Dedifferentiated amniotic fluid mesenchymal stem cell (primary cell): ENCODE results near the gene IGLL5.
A peak's percentile ranks its signal among the peaks of the same experiment; 100 is the strongest.

ENCODE experiments used
- DNase-seq: peaks from one replicate; pipeline ENCODE4 v3.0.0-alpha.2; 2016; ENCODE audit errors: extremely low spot score

Gene IGLL5

GRCh38 chr22:22927196-22927887 lies 39.7 kb downstream of the IGLL5 start:
- DNase-seq = no peak

- no peak for DNase-seq
These were observed 40.5 kb downstream of the IGLL5 start for GRCh38 chr22:22927888-22928665.

GRCh38 chr22:22928666-22929380 lies 41.2 kb downstream of the IGLL5 start:
- peak; percentile 15 for DNase-seq

GRCh38 chr22:22929381-22930221 lies 42.0 kb downstream of the IGLL5 start:
- DNase-seq = no peak

- no peak for DNase-seq
These were observed 42.5 kb downstream of the IGLL5 start for GRCh38 chr22:22930222-22930497.

GRCh38 chr22:22930571-22931556 lies 43.2 kb downstream of the IGLL5 start:
- DNase-seq = no peak

GRCh38 chr22:22931557-22932270 lies 44.1 kb downstream of the IGLL5 start:
- no peak for DNase-seq

- no peak for DNase-seq
These were observed 44.9 kb downstream of the IGLL5 start for GRCh38 chr22:22932512-22932941.

- no peak for DNase-seq
These were observed 45.6 kb downstream of the IGLL5 start for GRCh38 chr22:22933100-22933806.

- no peak for DNase-seq
These were observed 46.4 kb downstream of the IGLL5 start for GRCh38 chr22:22933807-22934542.

GRCh38 chr22:22934543-22935055 lies 47.0 kb downstream of the IGLL5 start:
- DNase-seq = no peak

GRCh38 chr22:22935056-22935545 lies 47.5 kb downstream of the IGLL5 start:
- no peak for DNase-seq

- no peak for DNase-seq
These were observed 48.0 kb downstream of the IGLL5 start for GRCh38 chr22:22935546-22936157.

- no peak for DNase-seq
These were observed 48.7 kb downstream of the IGLL5 start for GRCh38 chr22:22936180-22936914.

- no peak for DNase-seq
These were observed 49.5 kb downstream of the IGLL5 start for GRCh38 chr22:22936915-22937656.

- no peak for DNase-seq
These were observed 50.4 kb downstream of the IGLL5 start for GRCh38 chr22:22937894-22938480.
